ENCODE data around the gene SRCIN1. TPM values are rescaled to one million over a fixed set of nuclear protein-coding genes. Genes with fewer than 3 reads are reported as not detected.

The SRCIN1 gene
- total RNA-seq, 1 donor from 2014 or later: 2.0 TPM

DNA sequence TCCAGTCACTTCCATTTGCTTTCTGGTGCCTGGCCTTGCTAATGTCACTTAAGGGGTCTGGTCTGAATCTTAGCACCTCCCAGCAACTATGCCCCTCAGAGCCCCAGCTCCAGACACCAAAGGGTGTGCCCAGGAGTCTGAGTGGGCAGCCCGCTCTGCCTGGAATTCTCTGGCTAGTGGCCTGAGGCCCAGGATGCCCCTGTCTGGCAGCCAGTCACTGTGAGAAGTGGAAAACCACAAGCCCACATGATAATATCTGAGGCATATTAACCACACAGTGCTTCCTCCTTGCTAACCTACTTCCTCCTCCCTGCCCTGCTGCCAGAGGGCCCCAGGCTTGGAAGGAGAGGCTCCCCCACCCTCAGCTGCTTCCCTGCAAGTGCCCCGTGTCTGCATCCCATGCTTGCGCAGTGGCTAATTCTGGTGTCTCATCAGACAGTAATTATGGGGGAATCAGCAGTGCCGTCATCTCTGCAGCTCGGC is 14.0 kb downstream of the SRCIN1 start:
- no peak overlapping the region for H3K27ac ChIP-seq (replicated peaks)
- intact Hi-C loops (cut with micrococcal nuclease): no loop called here
- TF ChIP-seq, protein P1, sequence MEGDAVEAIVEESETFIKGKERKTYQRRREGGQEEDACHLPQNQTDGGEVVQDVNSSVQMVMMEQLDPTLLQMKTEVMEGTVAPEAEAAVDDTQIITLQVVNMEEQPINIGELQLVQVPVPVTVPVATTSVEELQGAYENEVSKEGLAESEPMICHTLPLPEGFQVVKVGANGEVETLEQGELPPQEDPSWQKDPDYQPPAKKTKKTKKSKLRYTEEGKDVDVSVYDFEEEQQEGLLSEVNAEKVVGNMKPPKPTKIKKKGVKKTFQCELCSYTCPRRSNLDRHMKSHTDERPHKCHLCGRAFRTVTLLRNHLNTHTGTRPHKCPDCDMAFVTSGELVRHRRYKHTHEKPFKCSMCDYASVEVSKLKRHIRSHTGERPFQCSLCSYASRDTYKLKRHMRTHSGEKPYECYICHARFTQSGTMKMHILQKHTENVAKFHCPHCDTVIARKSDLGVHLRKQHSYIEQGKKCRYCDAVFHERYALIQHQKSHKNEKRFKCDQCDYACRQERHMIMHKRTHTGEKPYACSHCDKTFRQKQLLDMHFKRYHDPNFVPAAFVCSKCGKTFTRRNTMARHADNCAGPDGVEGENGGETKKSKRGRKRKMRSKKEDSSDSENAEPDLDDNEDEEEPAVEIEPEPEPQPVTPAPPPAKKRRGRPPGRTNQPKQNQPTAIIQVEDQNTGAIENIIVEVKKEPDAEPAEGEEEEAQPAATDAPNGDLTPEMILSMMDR (IDR thresholded peaks at IDR 0.05; ENCODE audit: borderline replicate concordance): no peak
- H3K4me3 ChIP-seq: no peak overlapping the region
- DNase-seq: no peak
- peaks cover 100% of the 10 kb centered on the region for H3K27me3 ChIP-seq (ENCODE audit: low read depth)
- no peaks in the 10 kb centered on the region for H3K4me1 ChIP-seq
- H3K36me3 ChIP-seq: no peaks in the 10 kb centered on the region
- H3K9me3 ChIP-seq (replicated peaks): no peaks in the 10 kb centered on the region

DNA sequence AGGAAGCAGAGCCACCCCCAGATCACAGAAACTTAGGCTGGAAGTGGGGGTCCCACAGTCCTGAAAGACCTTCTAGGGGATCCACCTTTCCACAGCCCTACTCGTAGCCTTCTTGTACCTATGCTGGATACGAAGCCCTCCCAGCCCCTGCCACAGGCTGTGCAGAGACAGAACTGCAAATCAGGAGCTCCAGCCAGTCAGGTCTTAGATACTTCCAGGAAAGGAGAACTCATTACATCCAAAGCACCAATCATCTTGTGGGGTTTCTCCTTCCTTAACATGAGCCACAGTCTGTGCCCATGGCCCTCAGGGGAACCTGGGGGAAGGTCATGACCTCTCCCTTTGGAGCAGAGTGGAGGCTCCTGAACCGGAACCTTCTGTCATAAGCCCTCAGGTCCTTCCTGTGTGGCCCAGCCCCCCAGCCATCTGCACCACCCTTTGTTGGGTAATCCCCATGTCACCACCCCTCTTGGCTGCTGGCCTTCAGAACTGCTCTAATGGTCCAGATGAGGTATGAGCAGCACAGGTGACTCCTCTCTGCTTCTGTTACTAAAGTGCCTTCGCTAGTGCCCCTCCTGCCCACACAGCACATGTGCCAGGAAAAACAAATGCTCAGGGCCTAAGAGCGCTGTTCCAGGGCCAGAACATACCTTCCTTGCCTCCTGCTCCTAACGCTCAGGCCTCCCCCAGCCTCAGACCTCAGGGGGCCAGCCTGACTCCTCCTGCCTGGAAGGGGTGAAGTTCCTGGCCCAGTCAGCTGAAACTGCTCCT is 14.6 kb downstream of the SRCIN1 start:
- no peaks in the 10 kb centered on the region for H3K36me3 ChIP-seq
- no peaks in the 10 kb centered on the region for H3K9me3 ChIP-seq (replicated peaks)
- DNase-seq: no peak
- H3K27me3 ChIP-seq (ENCODE audit: low read depth): peaks cover 100% of the 10 kb centered on the region
- no peaks in the 10 kb centered on the region for H3K4me1 ChIP-seq
- TF ChIP-seq, protein P1 (IDR thresholded peaks at IDR 0.05; ENCODE audit: borderline replicate concordance): no peak
- H3K27ac ChIP-seq (replicated peaks): no peak overlapping the region
- no peak overlapping the region for H3K4me3 ChIP-seq
- intact Hi-C loops (cut with micrococcal nuclease): no loop called here

DNA sequence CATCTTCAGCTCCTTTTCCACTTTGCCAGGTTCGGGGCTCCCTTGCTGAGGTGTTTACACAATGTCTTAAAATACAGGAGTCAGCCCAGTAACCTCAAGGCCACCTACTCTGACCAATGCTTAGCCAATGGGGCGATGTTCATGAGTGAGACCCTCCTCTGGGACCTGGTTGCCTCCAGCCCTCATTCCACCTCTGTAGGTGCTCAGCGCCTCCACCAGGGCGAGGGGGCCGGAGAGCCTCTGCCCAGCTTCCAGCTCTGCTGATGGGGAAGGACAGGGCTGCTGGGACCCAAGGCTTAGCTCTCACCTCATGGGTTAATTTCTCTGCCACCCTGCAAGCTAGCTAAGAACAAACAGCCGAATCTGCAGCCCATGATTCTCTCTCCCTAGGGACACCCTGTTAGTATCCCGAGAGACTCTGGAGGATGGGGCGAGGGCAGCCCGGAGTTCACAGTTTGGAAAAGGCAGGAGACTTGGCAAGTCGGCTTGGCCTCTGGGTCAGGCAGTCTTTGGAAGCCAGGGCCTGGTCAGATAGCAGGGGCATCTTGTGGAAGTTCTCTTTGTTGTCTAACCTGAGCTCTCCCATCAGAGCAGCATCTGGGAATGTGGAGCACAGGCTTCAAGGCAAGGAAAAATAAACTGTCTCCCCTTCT is 16.2 kb downstream of the SRCIN1 start:
- Histone ChIP-seq H3K36me3 (no peaks in the 10 kb centered on the region), H3K4me1 (peaks cover 3% of the 10 kb centered on the region), H3K4me3 (no peak overlapping the region), H3K27ac (replicated peaks) (no peak overlapping the region), H3K9me3 (replicated peaks) (no peaks in the 10 kb centered on the region), H3K27me3 (ENCODE audit: low read depth) (peaks cover 100% of the 10 kb centered on the region)
- no peak for DNase-seq
- intact Hi-C loops (cut with micrococcal nuclease): no loop called here
- TF ChIP-seq, protein P1 (IDR thresholded peaks at IDR 0.05; ENCODE audit: borderline replicate concordance): no peak

DNA sequence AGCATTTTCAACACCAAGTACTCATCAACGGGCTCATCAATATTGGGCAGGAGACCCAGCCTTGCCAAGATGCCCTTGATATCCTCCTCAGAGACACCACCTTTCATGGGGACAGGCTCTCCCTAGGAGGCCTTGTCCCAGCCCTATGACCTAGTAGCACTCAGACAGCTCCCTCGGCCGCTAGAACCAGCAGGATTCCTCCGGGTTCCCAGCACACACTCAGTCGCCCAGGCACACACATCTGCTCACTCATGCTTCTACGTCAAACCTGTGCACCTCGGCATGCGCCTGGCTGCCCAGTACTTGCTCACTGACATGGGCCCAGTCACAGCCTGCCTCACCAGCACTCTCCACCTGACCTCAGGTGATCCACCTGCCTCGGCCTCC is 17.0 kb downstream of the SRCIN1 start:
- Histone ChIP-seq H3K27ac (replicated peaks) (no peak overlapping the region), H3K4me1 (peaks cover 9% of the 10 kb centered on the region), H3K36me3 (no peaks in the 10 kb centered on the region), H3K9me3 (replicated peaks) (no peaks in the 10 kb centered on the region), H3K27me3 (ENCODE audit: low read depth) (peaks cover 100% of the 10 kb centered on the region), H3K4me3 (no peak overlapping the region)
- no peak for DNase-seq
- TF ChIP-seq, protein P1 (IDR thresholded peaks at IDR 0.05; ENCODE audit: borderline replicate concordance): no peak
- intact Hi-C loops (cut with micrococcal nuclease): no loop called here

DNA sequence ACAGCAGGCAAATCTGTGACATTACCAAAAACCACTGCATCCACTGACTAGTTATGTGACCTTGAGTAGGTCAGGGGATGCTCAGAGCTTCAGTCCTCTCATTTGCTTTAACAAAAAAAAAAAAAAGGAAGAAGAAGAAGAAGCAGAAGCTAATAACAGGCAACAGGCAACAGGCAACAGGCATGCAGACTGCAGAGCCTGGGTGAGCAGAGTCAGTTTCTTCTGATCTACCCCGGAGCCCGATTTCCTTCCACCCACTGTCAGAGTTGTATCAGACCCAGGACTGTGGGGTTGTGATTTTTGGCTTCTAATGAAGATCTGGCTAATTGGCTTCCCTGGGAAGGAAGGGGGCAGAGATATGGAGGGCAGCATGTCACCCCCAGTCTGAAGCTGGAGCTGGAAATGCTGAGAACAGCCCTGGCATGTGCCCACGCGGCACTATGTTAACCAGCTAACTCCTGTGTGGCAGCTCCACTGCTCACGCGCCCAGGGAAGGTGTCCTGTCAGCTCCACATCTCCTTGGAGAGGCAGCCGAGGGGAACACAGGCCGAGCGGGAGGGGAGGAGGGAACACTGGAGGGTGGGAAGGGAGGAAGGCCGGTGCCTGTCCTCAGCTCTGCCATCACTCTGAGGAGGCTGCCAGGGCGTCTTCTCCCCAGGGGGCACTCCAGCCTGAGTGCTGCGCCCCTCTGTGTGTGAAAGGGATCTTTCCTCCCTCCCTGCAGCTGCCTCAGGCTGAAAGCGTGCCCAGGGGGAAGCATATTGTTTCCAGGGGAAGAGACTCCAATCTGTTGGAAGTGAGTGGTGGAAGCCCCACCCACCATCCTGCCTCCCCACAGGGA is 17.6 kb downstream of the SRCIN1 start:
- intact Hi-C loops (cut with micrococcal nuclease): no loop called here

More for the DNA sequence above, 17.6 kb downstream of the SRCIN1 start:
- TF ChIP-seq, protein P1 (IDR thresholded peaks at IDR 0.05; ENCODE audit: borderline replicate concordance): no peak
- H3K4me1 ChIP-seq: peaks cover 9% of the 10 kb centered on the region
- H3K9me3 ChIP-seq (replicated peaks): no peaks in the 10 kb centered on the region
- H3K27ac ChIP-seq (replicated peaks): no peak overlapping the region
- no peaks in the 10 kb centered on the region for H3K36me3 ChIP-seq
- DNase-seq: no peak
- H3K27me3 ChIP-seq (ENCODE audit: low read depth): peaks cover 100% of the 10 kb centered on the region
- H3K4me3 ChIP-seq: no peak overlapping the region

Measured in left ventricle myocardium inferior (tissue), 1 donor.